Measurements from ENCODE around the gene IL2RA.

DNA sequence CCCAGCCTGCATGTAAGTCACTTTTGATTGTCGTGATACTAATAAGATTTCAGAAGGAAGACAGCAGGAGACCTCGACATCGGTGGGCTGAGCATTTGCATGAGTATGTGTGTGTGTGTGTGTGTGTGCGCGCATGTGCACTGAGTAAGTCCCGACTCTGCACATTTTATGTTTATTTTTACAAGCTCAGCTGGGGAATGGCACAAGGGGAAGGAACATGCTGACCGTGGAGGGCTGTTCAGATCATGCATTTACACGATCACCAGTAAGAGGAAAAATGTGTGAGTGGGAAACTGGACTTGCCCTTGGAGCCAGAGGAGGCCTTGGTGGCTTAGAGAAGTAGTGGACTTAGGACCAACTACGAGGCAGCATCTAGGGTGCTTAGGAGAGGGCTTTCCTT, 41.3 kb downstream of the IL2RA start:
- TF ChIP-seq, protein P1, sequence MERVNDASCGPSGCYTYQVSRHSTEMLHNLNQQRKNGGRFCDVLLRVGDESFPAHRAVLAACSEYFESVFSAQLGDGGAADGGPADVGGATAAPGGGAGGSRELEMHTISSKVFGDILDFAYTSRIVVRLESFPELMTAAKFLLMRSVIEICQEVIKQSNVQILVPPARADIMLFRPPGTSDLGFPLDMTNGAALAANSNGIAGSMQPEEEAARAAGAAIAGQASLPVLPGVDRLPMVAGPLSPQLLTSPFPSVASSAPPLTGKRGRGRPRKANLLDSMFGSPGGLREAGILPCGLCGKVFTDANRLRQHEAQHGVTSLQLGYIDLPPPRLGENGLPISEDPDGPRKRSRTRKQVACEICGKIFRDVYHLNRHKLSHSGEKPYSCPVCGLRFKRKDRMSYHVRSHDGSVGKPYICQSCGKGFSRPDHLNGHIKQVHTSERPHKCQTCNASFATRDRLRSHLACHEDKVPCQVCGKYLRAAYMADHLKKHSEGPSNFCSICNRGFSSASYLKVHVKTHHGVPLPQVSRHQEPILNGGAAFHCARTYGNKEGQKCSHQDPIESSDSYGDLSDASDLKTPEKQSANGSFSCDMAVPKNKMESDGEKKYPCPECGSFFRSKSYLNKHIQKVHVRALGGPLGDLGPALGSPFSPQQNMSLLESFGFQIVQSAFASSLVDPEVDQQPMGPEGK (CRISPR knock-in tag; IDR thresholded peaks at IDR 0.05; ENCODE audit: borderline replicate concordance) = no peak
- TF ChIP-seq TCF4 (CRISPR knock-in tag; IDR thresholded peaks at IDR 0.05; ENCODE audit: borderline replicate concordance) = no peak
- TF ChIP-seq BACH2 (CRISPR knock-in tag; IDR thresholded peaks at IDR 0.05; ENCODE audit: borderline replicate concordance) = no peak
- TF ChIP-seq ZNF70 (CRISPR knock-in tag; IDR thresholded peaks at IDR 0.05) = no peak
- no peak for TF ChIP-seq ZFP30 (CRISPR knock-in tag; IDR thresholded peaks at IDR 0.05)
- TF ChIP-seq SNAI2 (CRISPR knock-in tag; IDR thresholded peaks at IDR 0.05) = no peak
- TF ChIP-seq, protein P2, sequence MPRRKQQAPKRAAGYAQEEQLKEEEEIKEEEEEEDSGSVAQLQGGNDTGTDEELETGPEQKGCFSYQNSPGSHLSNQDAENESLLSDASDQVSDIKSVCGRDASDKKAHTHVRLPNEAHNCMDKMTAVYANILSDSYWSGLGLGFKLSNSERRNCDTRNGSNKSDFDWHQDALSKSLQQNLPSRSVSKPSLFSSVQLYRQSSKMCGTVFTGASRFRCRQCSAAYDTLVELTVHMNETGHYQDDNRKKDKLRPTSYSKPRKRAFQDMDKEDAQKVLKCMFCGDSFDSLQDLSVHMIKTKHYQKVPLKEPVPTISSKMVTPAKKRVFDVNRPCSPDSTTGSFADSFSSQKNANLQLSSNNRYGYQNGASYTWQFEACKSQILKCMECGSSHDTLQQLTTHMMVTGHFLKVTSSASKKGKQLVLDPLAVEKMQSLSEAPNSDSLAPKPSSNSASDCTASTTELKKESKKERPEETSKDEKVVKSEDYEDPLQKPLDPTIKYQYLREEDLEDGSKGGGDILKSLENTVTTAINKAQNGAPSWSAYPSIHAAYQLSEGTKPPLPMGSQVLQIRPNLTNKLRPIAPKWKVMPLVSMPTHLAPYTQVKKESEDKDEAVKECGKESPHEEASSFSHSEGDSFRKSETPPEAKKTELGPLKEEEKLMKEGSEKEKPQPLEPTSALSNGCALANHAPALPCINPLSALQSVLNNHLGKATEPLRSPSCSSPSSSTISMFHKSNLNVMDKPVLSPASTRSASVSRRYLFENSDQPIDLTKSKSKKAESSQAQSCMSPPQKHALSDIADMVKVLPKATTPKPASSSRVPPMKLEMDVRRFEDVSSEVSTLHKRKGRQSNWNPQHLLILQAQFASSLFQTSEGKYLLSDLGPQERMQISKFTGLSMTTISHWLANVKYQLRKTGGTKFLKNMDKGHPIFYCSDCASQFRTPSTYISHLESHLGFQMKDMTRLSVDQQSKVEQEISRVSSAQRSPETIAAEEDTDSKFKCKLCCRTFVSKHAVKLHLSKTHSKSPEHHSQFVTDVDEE (CRISPR knock-in tag; IDR thresholded peaks at IDR 0.05) = no peak
- TF ChIP-seq ZC3H10 (CRISPR knock-in tag; IDR thresholded peaks at IDR 0.05) = no peak
- TF ChIP-seq ARNTL (CRISPR knock-in tag; IDR thresholded peaks at IDR 0.05; ENCODE audit: borderline replicate concordance, low read depth) = no peak
- TF ChIP-seq RARB (CRISPR knock-in tag; IDR thresholded peaks at IDR 0.05) = no peak
- TF ChIP-seq ZFP3 (CRISPR knock-in tag; IDR thresholded peaks at IDR 0.05) = no peak

Data from SK-N-SH treated with all-trans-retinoic acid at 6 μM for 48 hours (cell line).